Adrenal gland (tissue), 12 donors: ENCODE measurements around the gene ZNF18. TPM values are rescaled to one million over a fixed set of nuclear protein-coding genes. Genes with fewer than 3 reads are reported as not detected.

Source experiments
- DNase-seq, 7 donors: peaks; one replicate each; pipeline ENCODE4 v3.0.0-alpha.2; 2019 to 2020
- H3K27ac ChIP-seq, 5 donors: fragments of 200-600 bp; sonication (generic) in 4 of 5; 1 replicate in 3 of 5; 2 replicates in 2 of 5; pipeline versions ENCODE4 v1.5.1 to v1.8.0; 2016 to 2020; ENCODE audit warnings: mild to moderate bottlenecking in 1 of 5
- H3K27me3 ChIP-seq: fragments of 200-600 bp; 2 replicates; pipeline ENCODE4 v1.8.0; 2021
- H3K36me3 ChIP-seq, 2 donors: fragments of 200-600 bp; replicated peaks in 1 of 2; 1 replicate in 1 of 2; 2 replicates in 1 of 2; pipeline versions ENCODE4 v1.5.1 to v1.8.0; 2018 to 2022
- H3K4me1 ChIP-seq, 2 donors: fragments of 200-600 bp; replicated peaks in 1 of 2; 1 replicate in 1 of 2; 2 replicates in 1 of 2; pipeline versions ENCODE4 v1.5.1 to v1.8.0; 2018 to 2021
- H3K4me3 ChIP-seq, 4 donors: fragments of 200-600 bp; sonication (generic) in 3 of 4; one replicate each; pipeline ENCODE4 v1.5.1; 2016 to 2018
- H3K9me3 ChIP-seq, 3 donors: fragments of 200-600 bp; sonication (generic) in 1 of 3; replicated peaks in 1 of 3; 1 replicate in 2 of 3; 2 replicates in 1 of 3; pipeline versions ENCODE4 v1.5.1 to v1.8.0; 2016 to 2021
- POLR2A ChIP-seq, 2 donors: fragments of 450-650 bp; IDR thresholded peaks; one replicate each; pipeline ENCODE4 v1.6.1; 2017; ENCODE audit warnings: antibody characterized with exemption in 2 of 2, mild to moderate bottlenecking in 2 of 2, moderate library complexity in 1 of 2
- WGBS, 4 donors: extraction: QIAGEN DNeasy Blood & Tissue Kit in 2 of 4; methylation state at CpG; one replicate each; pipeline versions ENCODE4 v1.1.5 to v1.1.7; 2013 to 2017; 5-methylcytosine and 5-hydroxymethylcytosine counted together
- intact Hi-C, 2 donors: fragments of 100-400 bp; cut with DNase I; formaldehyde crosslinking; loops; one replicate each; pipeline versions ENCODE4 v1.14.1 to v1.15.0; 2022 to 2023
- polyA plus RNA-seq, 3 donors: library from polyadenylated mRNA; stranded (reverse); fragments of 200-250 nt in 2 of 3; fragments of 350-450 nt in 1 of 3; fragmentation: Illumina TruSeq in 1 of 3; extraction: RNeasy Lipid Tissue Mini Kit (QIAGEN cat#74804) in 1 of 3; gene quantifications; one replicate each; pipeline ENCODE4 v1.2.3, GENCODE V29; 2013 to 2014
- small RNA-seq, 2 donors: library from RNA; depleted of rRNA; stranded (forward); fragments of <200 nt; gene quantifications; one replicate each; pipeline ENCODE3, GENCODE V24; 2016
- total RNA-seq, 9 donors: library from RNA; depleted of rRNA in 4 of 9; stranded (reverse); fragments of >200 nt in 4 of 9; fragments of 120-200 nt in 1 of 9; fragmentation: NEBNext Ultra II Directional in 1 of 9; extraction: Animal tissue kit (Norgen Biotek cat#: 25700) in 1 of 9; gene quantifications; one replicate each; pipeline versions ENCODE4 v1.1.0 to v1.2.4, GENCODE V29; 2013 to 2023
- TF ChIP-seq, protein P1 (sequence below), 6 experiments: fragments of 450-650 bp in 4 of 6; fragments of 200-600 bp in 2 of 6; sonication (generic) in 1 of 6; IDR thresholded peaks; 1 replicate in 5 of 6; 2 replicates in 1 of 6; pipeline versions ENCODE4 v1.5.1 to v1.8.0; 2016 to 2021; ENCODE audit warnings: antibody characterized with exemption in 6 of 6, mild to moderate bottlenecking in 2 of 6, moderate library complexity in 1 of 6
- donor health status: healthy with polysubstance abuse.
- donor health status: Bipolar disorder and iron deficiency.
- donor health status: DM: yes; HTN: yes; CAD: no.
- donor health status: DM: no; HTN: no; CAD: no.
- donor health status: DM: no; HTN: no; CAD: no.
- donor health status: DM: yes; HTN: yes; CAD: no.

ZNF18 gene
- total and polyA plus RNA-seq, 12 donors: 3.4 to 17.5 (median 6.3) TPM

DNA sequence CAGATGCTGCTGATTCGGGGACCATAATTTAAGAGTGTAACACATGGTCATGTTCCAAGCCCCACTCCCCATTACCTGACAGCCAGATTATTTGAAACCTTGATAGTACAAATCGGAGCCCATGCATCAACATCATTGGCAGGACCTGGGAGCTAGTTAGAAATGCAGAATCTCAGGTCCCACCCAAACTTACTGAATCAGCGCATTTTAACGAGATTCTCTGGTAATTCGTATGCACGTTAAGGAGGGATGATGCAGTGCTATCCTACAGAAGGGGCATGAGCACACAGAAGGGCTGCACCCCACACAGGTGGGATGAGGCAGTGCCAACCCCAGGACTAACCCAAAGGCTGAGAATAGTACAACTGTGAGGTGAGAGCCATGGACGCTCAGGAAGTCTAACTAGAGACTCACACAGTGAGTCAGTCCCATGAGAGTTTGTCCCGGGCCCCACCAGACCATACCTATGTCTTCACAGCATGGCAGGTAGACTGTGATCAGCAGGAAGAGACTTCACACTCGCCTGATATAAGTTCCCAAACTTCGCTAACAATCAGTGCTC lies 64.9 kb downstream of the ZNF18 start:
- Histone ChIP-seq H3K27me3 (no peaks in the 10 kb centered on the region), H3K4me3 (no peak overlapping the region), H3K4me1 (no peaks in the 10 kb centered on the region), H3K27ac (no peak overlapping the region), H3K36me3 (no peaks in the 10 kb centered on the region), H3K9me3 (no peaks in the 10 kb centered on the region)
- 82 to 90% (median 86%) methylated on average over 10 of the region's 10 CpGs for WGBS, 4 donors
- TF ChIP-seq POLR2A (IDR thresholded peaks at IDR 0.05): no peak
- TF ChIP-seq, protein P1, sequence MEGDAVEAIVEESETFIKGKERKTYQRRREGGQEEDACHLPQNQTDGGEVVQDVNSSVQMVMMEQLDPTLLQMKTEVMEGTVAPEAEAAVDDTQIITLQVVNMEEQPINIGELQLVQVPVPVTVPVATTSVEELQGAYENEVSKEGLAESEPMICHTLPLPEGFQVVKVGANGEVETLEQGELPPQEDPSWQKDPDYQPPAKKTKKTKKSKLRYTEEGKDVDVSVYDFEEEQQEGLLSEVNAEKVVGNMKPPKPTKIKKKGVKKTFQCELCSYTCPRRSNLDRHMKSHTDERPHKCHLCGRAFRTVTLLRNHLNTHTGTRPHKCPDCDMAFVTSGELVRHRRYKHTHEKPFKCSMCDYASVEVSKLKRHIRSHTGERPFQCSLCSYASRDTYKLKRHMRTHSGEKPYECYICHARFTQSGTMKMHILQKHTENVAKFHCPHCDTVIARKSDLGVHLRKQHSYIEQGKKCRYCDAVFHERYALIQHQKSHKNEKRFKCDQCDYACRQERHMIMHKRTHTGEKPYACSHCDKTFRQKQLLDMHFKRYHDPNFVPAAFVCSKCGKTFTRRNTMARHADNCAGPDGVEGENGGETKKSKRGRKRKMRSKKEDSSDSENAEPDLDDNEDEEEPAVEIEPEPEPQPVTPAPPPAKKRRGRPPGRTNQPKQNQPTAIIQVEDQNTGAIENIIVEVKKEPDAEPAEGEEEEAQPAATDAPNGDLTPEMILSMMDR (IDR thresholded peaks at IDR 0.05): no peak
- no peak for DNase-seq
- intact Hi-C loops: no loop called here

DNA sequence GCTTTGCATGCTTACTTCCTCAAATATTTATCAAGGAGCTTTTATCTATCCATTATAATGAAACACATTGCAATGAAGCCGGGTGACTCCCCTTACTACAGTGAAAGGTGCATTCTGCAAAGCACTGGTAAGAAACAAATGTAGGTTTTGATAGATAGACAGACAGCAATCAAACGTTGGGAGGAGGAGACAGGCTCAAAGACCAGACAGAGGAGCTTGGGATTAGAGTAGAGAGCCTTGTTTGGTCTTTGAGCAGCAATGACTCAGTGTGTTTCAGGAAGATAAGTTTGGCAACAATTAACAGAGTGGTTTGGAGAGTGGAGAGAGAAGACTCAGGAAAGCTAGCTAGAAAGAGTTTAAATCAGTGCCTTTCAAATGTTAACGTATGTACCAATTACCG lies 68.8 kb downstream of the ZNF18 start:
- 57 to 66% (median 59%) methylated on average over 4 of the region's 4 CpGs for WGBS, 4 donors
- no peak overlapping the region for H3K27ac ChIP-seq

More for the DNA sequence above, 68.8 kb downstream of the ZNF18 start:
- H3K9me3 ChIP-seq: no peaks in the 10 kb centered on the region
- H3K4me3 ChIP-seq: no peak overlapping the region
- DNase-seq: no peak
- H3K36me3 ChIP-seq: no peaks in the 10 kb centered on the region
- no peaks in the 10 kb centered on the region for H3K4me1 ChIP-seq
- no peaks in the 10 kb centered on the region for H3K27me3 ChIP-seq
- intact Hi-C loops: no loop called here
- TF ChIP-seq POLR2A (IDR thresholded peaks at IDR 0.05): no peak
- TF ChIP-seq, protein P1 (IDR thresholded peaks at IDR 0.05): no peak

Small RNA genes lying within 50 kb of the gene (small RNA-seq; reads per million reads assigned to genes)
- 0 reads per million in 2 donors for gene RNU11-2P

Other genes with a start within 250 kb of the ZNF18 start
- gene MAP2K4, start 23.4 kb upstream of the ZNF18 start, total RNA-seq: 10 to 100 TPM; 23.3 to 55.7 (median 35.5) TPM
- 10 to 100 TPM; 12.5 to 30.5 (median 12.5) TPM for gene MAP2K4, start 23.4 kb upstream of the ZNF18 start, polyA plus RNA-seq